SH-SY5Y (cell line): ENCODE data around the gene CTBP2.

Source experiments
- GATA2 ChIP-seq: IDR thresholded peaks from 2 replicates; pipeline ENCODE4 v1.6.1; 2011; ENCODE audit warnings: mild to moderate bottlenecking, low read depth, low read length
- GATA3 ChIP-seq: IDR thresholded peaks from 2 replicates; pipeline ENCODE4 v1.6.1; 2011; ENCODE audit warnings: low read depth, mild to moderate bottlenecking, low read length, moderate library complexity

The CTBP2 gene

DNA sequence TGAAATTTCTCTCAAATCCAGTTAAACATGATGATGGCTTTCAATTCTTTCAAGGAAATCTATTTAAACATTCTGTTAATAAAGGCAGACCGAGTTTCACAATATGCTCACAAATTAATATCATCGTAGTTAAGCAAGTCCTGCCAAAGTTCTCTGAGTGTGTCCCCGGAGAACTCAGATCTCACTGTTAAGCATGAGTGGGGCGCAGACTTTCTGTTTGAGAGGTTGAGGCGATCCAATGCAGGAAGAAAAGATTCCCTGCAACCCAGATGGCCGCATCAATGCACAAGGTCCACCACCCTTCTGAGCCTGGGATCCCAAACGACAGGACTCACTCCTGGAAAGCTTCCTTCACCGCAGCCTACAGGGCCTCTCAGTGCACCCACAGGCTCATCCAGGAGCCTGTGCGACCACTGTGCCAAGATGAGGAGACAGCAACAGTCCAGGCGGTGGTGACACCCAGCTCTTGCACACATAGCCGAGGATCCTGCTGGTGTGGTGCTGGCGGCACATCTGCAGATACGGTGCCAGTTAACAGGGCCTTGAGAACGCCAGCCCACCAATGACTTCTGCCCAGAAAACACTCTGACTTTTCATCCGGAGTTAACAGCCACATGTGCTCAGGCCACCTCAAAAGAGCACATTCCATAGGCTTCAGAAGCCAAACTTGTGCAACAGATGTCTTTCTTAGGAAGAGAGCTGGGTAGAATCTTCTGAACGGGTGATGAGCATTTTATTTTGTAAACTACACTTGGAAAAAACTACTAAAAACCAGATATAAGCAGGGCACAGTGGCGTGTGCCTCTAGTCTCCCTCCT is 116.3 kb downstream of the CTBP2 start:
- no peak for TF ChIP-seq GATA2
- no peak for TF ChIP-seq GATA3

GRCh38 chr10:125041856-125042506 is 118.4 kb downstream of the CTBP2 start:
- no peak for TF ChIP-seq GATA2
- TF ChIP-seq GATA3, result no peak

DNA sequence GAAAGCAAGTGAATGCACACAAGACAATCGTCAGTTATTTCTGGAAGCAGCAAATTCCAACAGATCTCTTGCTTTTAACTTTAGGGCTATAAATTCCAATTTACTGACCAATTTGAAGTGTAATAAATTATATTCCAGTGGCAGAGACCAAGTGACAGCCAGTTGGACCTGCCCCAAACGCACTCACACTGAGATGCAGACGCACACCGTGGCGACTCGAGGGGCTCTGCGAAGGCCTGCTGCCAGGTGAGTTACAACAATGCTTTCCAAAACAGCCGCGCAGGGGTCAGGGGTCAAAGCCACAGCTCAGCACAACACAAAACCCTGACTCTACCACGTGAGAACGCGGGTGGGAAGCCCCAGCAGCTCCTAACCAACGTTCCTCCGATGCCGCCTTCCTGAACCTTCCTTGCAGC is 121.0 kb downstream of the CTBP2 start:
- TF ChIP-seq GATA3 (no peak), GATA2 (no peak)

- TF ChIP-seq GATA3, result no peak
- no peak for TF ChIP-seq GATA2
These were observed 121.7 kb downstream of the CTBP2 start for GRCh38 chr10:125038637-125039036.

DNA sequence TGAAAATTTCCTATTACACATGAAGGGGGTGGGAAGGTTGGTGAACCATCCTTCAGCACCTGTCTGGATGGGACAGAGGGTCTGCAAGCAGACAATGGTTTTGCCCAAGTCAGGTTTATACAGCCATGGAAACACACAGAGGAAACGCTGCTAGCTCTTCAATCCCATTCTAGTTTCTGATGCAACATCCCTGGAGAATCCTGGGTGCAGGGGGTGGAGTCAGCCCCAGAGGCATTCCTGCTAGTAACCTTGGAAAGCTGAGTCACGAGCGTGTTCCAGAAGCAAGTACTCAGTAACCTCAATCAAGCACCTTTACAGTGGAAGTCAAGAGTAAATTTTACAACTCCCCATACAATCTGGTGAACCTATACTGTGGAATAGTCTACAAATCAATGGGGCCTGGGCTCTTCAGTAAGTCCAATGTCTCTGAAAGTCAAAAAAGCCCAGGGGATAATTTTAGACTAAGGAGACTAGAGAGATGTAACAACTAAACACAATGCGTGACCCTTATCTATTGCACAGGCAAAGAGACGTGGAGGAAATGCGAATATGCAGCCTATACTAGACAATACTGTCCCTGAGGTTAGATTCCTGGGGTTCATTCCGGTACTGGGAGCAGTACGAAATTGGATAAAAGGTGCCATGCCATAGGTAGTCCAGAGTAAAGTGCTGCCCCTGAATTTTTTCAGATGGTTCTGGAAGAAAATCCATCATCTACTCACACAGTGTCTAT is 123.1 kb downstream of the CTBP2 start:
- TF ChIP-seq GATA2 (no peak), GATA3 (no peak)

- TF ChIP-seq GATA2 (peak; percentile 36; the same call in 1 of the 2 replicates), GATA3 (no peak)
These were observed 124.6 kb downstream of the CTBP2 start for GRCh38 chr10:125035588-125036295.

GRCh38 chr10:125035136-125035535 is 125.2 kb downstream of the CTBP2 start:
- TF ChIP-seq GATA3 (no peak), GATA2 (no peak)

DNA sequence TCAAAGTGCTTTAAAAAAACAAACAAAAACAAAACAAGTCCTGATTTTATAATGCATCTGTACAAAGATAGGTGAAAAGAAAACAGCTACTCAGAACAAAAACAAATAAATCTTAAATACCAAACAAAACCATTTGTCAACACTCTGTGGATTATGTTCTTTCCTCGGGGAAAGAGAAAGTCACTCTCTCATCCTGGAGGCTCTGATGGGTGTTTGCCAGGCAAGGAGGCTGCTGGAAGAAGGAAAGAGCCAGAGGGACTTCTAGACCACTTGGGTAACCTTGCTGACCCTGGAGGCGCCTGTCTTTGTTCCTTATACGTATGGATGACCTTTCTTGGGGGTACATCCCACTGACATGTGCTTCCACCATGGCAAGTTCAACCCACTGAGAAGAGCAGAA is 125.7 kb downstream of the CTBP2 start:
- TF ChIP-seq GATA3, result no peak
- TF ChIP-seq GATA2, result no peak

GRCh38 chr10:125033146-125033924 is 127.0 kb downstream of the CTBP2 start:
- TF ChIP-seq GATA2 (no peak), GATA3 (no peak)

- TF ChIP-seq GATA3, result no peak
- TF ChIP-seq GATA2, result no peak
These were observed 127.8 kb downstream of the CTBP2 start for GRCh38 chr10:125032474-125033020.

DNA sequence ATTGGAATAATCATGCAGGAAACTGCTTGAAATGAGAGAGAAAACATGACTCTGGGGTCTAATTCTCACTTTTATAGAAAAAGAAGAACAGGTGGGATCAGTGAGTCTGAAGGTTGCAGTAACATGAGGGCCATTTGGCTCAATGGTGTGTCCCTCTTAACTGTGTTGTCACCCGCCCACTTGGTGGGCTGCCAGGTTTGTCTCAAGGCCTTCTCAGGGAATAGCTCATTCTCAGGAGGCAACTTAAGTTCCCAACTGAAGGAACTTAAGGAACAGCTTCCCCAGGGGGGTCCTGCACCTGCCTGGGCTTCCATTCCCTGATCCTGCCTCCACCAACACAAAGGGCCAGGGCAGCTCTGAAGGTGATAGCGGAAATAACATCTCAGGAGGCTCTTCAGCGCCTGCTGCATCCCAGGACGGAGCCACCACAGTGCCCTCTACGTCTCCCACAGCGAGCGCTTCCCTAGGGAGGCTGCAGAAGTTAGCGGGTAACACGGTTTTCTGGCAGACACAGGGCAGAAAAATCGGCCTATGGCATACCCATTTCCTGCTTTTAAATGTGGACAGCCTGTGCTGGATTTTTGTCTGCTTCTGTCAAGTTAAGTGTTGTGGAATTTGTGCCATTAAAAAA is 129.7 kb downstream of the CTBP2 start:
- TF ChIP-seq GATA2 (no peak), GATA3 (no peak)

- TF ChIP-seq GATA3, result no peak
- no peak for TF ChIP-seq GATA2
These were observed 130.7 kb downstream of the CTBP2 start for GRCh38 chr10:125029584-125030242.
